ENCODE data around the gene SLC25A21.

DNA sequence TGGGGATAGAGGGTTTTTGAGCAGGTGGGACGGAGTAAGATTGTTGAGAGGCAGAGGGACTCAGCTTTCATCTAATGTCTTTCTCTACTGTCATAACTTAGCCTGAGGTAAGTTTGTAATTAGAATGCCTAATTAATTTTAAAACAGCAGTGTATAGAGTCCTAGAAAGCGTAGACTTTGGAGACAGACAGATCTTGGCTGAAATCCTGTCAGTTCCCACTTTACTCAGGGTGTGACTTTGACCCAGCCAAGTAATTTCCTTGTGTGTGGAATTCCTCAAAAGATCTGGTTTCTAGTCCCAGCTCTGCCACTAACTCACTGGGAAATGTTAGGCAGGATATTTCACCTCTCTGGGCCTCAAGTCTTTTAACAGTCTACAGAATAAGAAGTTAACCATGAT lies 74.3 kb downstream of the SLC25A21 start:
- TF ChIP-seq ZNF274 (IDR thresholded peaks at IDR 0.05; ENCODE audit: low read length), result no peak
- no peak for TF ChIP-seq ZNF274 (tag by site-specific recombination; IDR thresholded peaks at IDR 0.05; ENCODE audit: borderline replicate concordance)
- TF ChIP-seq, protein P1, sequence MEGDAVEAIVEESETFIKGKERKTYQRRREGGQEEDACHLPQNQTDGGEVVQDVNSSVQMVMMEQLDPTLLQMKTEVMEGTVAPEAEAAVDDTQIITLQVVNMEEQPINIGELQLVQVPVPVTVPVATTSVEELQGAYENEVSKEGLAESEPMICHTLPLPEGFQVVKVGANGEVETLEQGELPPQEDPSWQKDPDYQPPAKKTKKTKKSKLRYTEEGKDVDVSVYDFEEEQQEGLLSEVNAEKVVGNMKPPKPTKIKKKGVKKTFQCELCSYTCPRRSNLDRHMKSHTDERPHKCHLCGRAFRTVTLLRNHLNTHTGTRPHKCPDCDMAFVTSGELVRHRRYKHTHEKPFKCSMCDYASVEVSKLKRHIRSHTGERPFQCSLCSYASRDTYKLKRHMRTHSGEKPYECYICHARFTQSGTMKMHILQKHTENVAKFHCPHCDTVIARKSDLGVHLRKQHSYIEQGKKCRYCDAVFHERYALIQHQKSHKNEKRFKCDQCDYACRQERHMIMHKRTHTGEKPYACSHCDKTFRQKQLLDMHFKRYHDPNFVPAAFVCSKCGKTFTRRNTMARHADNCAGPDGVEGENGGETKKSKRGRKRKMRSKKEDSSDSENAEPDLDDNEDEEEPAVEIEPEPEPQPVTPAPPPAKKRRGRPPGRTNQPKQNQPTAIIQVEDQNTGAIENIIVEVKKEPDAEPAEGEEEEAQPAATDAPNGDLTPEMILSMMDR (tag by site-specific recombination; IDR thresholded peaks at IDR 0.05), result no peak
